Ammon's horn (tissue), 1 donor: Measurements from ENCODE around the gene EMC10.

Experiments
- DNase-seq: peaks from one replicate; pipeline ENCODE4 v3.0.0-alpha.2; 2016; ENCODE audit warnings: low spot score

EMC10 gene

DNA sequence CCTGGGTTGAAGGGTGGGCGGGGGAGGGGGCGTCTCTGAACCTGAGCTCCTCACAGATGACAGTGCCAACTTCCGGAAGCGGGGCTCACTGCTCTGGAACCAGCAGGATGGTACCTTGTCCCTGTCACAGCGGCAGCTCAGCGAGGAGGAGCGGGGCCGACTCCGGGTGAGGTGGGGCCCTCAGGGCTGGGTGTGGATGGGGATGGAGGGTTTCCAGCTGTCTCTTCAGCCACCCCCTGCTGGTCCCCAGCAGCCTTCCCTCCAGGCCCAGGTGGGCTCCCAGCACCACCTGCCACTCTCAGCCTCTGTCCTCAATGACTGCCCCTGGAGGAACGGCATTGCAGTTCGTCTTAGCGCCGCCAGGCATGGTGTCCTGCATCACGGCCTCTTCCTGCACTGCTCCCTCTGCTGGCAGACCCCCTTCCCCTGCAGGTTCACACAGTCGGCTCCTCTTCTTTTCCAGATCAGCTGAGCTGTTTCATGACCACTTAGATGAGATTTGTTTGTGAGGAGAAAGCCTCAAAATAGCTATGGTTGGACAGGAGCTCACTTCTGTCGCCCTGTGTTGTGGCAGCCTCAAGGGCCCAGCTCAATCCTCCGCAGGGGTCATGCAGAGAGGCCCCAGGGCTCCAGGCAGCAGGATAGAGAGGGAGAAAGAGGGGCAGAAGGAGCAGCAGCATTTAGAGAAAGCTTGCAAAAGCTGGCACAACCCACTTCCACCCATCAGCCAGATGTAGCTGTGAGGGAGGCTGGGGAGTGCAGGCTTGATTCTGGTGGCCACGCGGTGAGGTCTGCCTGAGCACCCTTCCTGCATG lies 2.8 kb downstream of the EMC10 start:
- DNase-seq, result peak; percentile 59

GRCh38 chr19:50479761-50480251 lies 3.5 kb downstream of the EMC10 start:
- DNase-seq, result no peak

GRCh38 chr19:50480281-50481111 lies 4.2 kb downstream of the EMC10 start:
- no peak for DNase-seq

DNA sequence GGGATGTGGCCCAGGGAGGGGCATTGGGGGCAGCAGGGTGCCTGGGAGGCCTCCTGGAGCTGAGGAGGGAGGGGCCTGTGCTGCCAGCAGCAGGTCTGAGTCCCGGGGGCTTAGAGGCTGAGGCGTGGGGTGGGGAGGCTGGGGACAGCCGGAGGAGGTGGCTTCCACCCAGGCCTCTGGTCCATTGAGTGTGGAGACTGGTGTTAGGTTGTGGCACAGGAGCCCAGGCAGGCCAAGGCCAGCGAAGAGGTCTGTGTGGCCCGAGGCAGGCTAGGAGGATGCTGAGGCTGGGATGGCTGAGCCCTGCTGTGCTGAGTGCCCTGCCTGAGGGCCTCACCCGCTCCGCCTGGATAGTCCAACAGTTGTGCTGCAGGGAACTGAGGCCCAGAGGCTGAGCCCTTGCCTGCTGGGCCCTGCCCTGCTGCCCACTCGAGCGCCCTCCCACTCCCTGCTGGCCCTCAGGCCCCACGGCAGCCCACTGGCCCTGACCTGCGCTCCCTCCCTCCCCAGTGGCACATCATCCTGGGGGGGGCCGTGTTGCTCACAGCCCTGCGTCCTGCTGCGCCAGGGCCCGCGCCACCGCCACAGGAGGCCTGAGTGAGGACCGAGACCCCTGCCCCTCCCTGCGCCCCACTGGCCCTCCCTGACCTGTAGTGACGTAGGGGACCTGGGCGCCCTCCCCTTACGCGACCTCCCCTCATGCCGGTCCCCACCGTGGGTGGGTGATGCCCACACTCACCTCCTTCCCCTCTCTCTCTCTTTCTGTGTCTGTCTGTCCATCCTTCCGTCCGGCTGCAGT lies 5.2 kb downstream of the EMC10 start:
- no peak for DNase-seq

- DNase-seq, result no peak
These were observed 6.1 kb downstream of the EMC10 start for GRCh38 chr19:50482271-50482855.

GRCh38 chr19:50482916-50483315 lies 6.6 kb downstream of the EMC10 start:
- no peak for DNase-seq

GRCh38 chr19:50485284-50485955 lies 9.1 kb downstream of the EMC10 start:
- DNase-seq, result no peak

- no peak for DNase-seq
These were observed 10.7 kb downstream of the EMC10 start for GRCh38 chr19:50486823-50487515.

DNA sequence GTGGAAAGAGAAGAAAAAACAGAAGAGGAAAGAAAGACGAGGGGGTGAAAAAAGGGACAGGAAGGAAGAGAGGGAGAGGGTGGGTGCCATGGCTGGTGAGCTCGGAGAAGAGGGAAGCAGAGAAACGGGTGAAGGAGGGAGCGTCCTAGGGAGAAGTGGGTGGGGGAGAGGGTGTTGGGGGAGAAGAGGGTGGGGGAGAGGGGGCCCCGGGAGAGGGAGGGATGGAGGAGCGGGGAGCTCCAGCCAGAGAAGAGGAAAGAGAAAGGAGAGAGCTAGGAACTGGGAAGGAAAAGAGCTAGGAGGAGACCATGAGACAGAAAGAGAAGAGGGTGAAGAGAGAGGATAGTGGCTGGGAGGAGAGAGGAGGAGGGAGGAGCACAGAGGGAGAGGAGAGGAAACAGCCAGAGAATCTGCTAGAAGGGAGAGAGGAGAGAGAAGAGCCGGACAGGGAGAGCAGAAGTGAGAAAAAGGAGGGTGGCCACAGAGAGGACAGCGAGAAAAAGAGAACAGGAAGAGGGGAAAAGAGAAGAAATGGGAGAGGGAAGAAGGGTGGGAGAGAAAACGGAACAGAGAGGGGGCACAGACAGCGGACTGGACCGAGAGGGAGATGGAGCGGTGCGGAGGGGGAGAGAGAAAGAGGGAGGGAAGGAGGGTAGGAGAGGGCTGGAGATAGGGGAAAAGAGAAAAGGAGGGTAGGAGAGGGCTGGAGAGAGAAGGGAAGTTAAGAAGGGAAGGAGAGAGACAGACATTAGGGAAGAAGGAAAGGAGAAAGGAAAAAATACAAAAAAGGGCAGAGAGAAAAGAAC lies 12.3 kb downstream of the EMC10 start:
- no peak for DNase-seq

- DNase-seq, result no peak
These were observed 13.2 kb downstream of the EMC10 start for GRCh38 chr19:50489461-50490011.

- no peak for DNase-seq
These were observed 14.1 kb downstream of the EMC10 start for GRCh38 chr19:50490411-50490811.

DNA sequence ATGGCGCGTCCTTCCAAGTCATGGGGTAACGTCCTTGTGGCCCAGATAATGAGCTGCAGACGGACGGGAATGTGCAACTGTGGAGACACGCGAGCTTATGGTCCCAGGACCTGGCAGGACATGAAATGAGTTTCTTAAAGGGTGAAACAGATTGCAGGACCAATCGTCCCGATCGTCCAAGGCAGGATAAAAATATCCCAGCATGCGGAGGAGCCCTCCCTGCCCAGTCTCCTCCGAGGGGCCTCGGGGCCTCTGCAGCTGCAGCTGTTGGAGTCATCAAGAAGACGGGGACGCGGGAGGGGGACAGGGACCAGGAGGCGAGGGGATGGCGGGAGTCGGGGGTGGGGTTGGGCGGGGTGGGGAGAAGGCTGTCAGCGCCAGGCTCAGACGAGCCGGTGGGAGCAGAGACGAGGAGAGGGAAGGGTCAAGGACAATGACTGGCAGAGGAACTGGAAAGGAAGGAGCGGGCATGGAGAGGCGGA lies 14.7 kb downstream of the EMC10 start:
- no peak for DNase-seq

DNA sequence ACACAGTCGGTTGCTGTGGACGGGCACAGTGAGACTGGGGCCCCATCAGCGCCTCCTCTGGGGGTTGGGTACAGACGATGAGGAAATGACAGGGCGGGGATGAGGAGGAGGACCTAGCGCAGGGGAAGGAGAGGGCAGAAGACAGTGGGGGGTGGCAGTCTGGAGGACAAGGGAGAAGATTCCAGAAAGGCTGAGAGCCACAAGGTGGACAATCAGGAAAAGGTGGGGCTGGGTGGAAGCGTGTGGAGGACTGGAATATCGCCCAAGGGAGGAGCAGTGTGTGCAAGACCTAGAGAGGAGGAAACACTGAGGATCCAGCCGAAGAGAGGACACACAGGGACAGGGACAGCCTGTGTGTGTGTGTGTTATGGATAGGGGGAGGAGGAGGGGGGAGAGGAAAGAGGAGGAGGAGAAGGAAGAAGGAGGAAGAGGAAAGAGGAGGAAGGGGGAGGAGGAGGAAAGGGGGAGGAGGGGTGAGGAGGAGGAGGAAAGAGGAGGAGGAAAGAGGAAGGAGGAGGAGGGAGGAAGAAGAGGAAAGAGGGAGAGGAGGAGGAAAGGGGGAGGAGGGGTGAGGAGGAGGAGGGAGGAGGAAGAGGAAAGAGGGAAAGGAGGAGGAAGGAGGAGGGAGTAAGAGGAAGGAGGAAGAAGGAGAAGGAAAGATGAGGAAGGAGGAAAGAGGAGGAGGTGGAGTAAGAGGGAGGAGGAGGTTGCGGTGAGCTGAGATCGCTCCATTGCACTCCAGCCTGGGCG lies 16.2 kb downstream of the EMC10 start:
- DNase-seq, result no peak

- no peak for DNase-seq
These were observed 16.9 kb downstream of the EMC10 start for GRCh38 chr19:50493171-50493570.

- no peak for DNase-seq
These were observed 18.1 kb downstream of the EMC10 start for GRCh38 chr19:50494186-50495019.

- no peak for DNase-seq
These were observed 18.8 kb downstream of the EMC10 start for GRCh38 chr19:50495020-50495531.
